Spleen (tissue), 7 donors: ENCODE measurements around the gene AK6.

Experiments used
- CTCF ChIP-seq, 11 experiments: fragments of 200-600 bp in 7 of 11; fragments of 450-650 bp in 4 of 11; sonication (generic) in 4 of 11; IDR thresholded peaks in 8 of 11; conservative IDR thresholded peaks in 3 of 11; 1 replicate in 7 of 11; 2 replicates in 4 of 11; pipeline versions ENCODE4 v1.4.0 to v1.8.0; 2016 to 2021; ENCODE audit warnings: antibody characterized with exemption in 11 of 11, inconsistent platforms in 4 of 11, mild to moderate bottlenecking in 1 of 11
- POLR2A ChIP-seq, 3 donors: fragments of 450-650 bp; IDR thresholded peaks; one replicate each; pipeline ENCODE4 v1.5.1; 2017; ENCODE audit warnings: antibody characterized with exemption in 3 of 3, mild to moderate bottlenecking in 1 of 3
- POLR2AphosphoS5 ChIP-seq, 3 donors: sonication (generic); formaldehyde crosslinking; IDR thresholded peaks; one replicate each; pipeline ENCODE4 v1.5.1; 2017; ENCODE audit warnings: antibody characterized with exemption in 3 of 3
- donor health status: DM: no; HTN: no; CAD: no; lungs with moderate emphysema.
- donor health status: DM: no; HTN: no; CAD: no.
- donor health status: DM: no; HTN: no; CAD: no.

DNA sequence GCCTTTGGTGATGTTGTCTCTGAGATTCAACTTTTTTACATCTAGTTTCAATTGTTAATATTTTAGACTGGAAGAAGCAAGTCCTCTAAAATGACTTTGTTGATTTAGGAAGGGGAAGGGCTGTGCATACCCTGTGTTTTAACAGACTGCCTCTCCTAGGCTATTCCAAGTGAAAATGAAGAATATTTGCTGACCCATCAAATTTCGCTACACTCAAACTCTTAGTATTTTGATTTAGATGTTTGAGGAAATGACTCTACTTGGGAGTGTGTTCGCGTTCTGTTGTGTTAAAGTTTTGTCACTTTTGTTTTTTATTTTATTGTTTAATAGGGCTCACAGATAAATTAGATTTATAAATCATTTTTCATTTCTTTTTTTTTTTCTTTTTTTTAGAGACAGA is 49.2 kb upstream of the AK6 start:
- TF ChIP-seq POLR2AphosphoS5 (IDR thresholded peaks at IDR 0.05) (no peak), CTCF (IDR thresholded peaks at IDR 0.05 in 8 of 11, conservative IDR thresholded peaks at IDR 0.05 in 3 of 11) (no peak), POLR2A (IDR thresholded peaks at IDR 0.05) (no peak)
